Adrenal gland (tissue), 12 donors: ENCODE data around the gene FHOD3. TPM values are rescaled to one million over a fixed set of nuclear protein-coding genes. Genes with fewer than 3 reads are reported as not detected.

Experiments used
- DNase-seq, 7 donors: peaks; one replicate each; pipeline ENCODE4 v3.0.0-alpha.2; 2019 to 2020
- H3K27ac ChIP-seq, 5 donors: fragments of 200-600 bp; sonication (generic) in 4 of 5; 1 replicate in 3 of 5; 2 replicates in 2 of 5; pipeline versions ENCODE4 v1.5.1 to v1.8.0; 2016 to 2020; ENCODE audit warnings: mild to moderate bottlenecking in 1 of 5
- H3K27me3 ChIP-seq: fragments of 200-600 bp; 2 replicates; pipeline ENCODE4 v1.8.0; 2021
- H3K36me3 ChIP-seq, 2 donors: fragments of 200-600 bp; replicated peaks in 1 of 2; 1 replicate in 1 of 2; 2 replicates in 1 of 2; pipeline versions ENCODE4 v1.5.1 to v1.8.0; 2018 to 2022
- H3K4me1 ChIP-seq, 2 donors: fragments of 200-600 bp; replicated peaks in 1 of 2; 1 replicate in 1 of 2; 2 replicates in 1 of 2; pipeline versions ENCODE4 v1.5.1 to v1.8.0; 2018 to 2021
- H3K4me3 ChIP-seq, 4 donors: fragments of 200-600 bp; sonication (generic) in 3 of 4; one replicate each; pipeline ENCODE4 v1.5.1; 2016 to 2018
- H3K9me3 ChIP-seq, 3 donors: fragments of 200-600 bp; sonication (generic) in 1 of 3; replicated peaks in 1 of 3; 1 replicate in 2 of 3; 2 replicates in 1 of 3; pipeline versions ENCODE4 v1.5.1 to v1.8.0; 2016 to 2021
- POLR2A ChIP-seq, 2 donors: fragments of 450-650 bp; IDR thresholded peaks; one replicate each; pipeline ENCODE4 v1.6.1; 2017; ENCODE audit warnings: antibody characterized with exemption in 2 of 2, mild to moderate bottlenecking in 2 of 2, moderate library complexity in 1 of 2
- whole genome bisulfite sequencing, 4 donors: extraction: QIAGEN DNeasy Blood & Tissue Kit in 2 of 4; methylation state at CpG; one replicate each; pipeline versions ENCODE4 v1.1.5 to v1.1.7; 2013 to 2017; 5-methylcytosine and 5-hydroxymethylcytosine counted together
- intact Hi-C, 2 donors: fragments of 100-400 bp; cut with DNase I; formaldehyde crosslinking; loops; one replicate each; pipeline versions ENCODE4 v1.14.1 to v1.15.0; 2022 to 2023
- polyA plus RNA-seq, 3 donors: library from polyadenylated mRNA; stranded (reverse); fragments of 200-250 nt in 2 of 3; fragments of 350-450 nt in 1 of 3; fragmentation: Illumina TruSeq in 1 of 3; extraction: RNeasy Lipid Tissue Mini Kit (QIAGEN cat#74804) in 1 of 3; gene quantifications; one replicate each; pipeline ENCODE4 v1.2.3, GENCODE V29; 2013 to 2014
- total RNA-seq, 9 donors: library from RNA; depleted of rRNA in 4 of 9; stranded (reverse); fragments of >200 nt in 4 of 9; fragments of 120-200 nt in 1 of 9; fragmentation: NEBNext Ultra II Directional in 1 of 9; extraction: Animal tissue kit (Norgen Biotek cat#: 25700) in 1 of 9; gene quantifications; one replicate each; pipeline versions ENCODE4 v1.1.0 to v1.2.4, GENCODE V29; 2013 to 2023
- TF ChIP-seq, protein P1 (sequence below), 6 experiments: fragments of 450-650 bp in 4 of 6; fragments of 200-600 bp in 2 of 6; sonication (generic) in 1 of 6; IDR thresholded peaks; 1 replicate in 5 of 6; 2 replicates in 1 of 6; pipeline versions ENCODE4 v1.5.1 to v1.8.0; 2016 to 2021; ENCODE audit warnings: antibody characterized with exemption in 6 of 6, mild to moderate bottlenecking in 2 of 6, moderate library complexity in 1 of 6
- donor health status: healthy with polysubstance abuse.
- donor health status: Bipolar disorder and iron deficiency.
- donor health status: DM: yes; HTN: yes; CAD: no.
- donor health status: DM: no; HTN: no; CAD: no.
- donor health status: DM: no; HTN: no; CAD: no.
- donor health status: DM: yes; HTN: yes; CAD: no.

The FHOD3 gene
- total and polyA plus RNA-seq, 12 donors, result 17.5 to 87.9 (median 48.5) TPM

DNA sequence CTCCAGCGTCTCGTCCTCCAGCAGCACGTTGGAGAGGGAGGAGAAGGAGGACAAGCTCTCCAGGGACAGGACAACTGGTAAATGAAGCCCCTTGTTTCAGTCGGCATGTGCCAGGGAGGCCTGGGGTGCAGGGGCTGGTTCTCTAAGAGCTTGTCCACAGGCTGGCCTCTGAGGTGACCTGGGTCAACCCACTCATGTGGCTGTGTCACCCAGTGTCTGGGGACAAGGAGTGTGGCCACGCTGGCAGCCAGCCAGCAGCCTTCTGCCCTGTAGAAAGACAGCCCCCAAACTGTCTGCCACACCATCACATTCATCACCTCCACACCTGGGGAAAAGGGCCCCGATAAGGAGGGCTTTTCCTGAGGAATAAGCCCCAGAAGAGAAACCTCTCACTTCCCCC, 411.8 kb downstream of the FHOD3 start:
- Histone ChIP-seq H3K36me3 (no peaks in the 10 kb centered on the region), H3K9me3 (no peaks in the 10 kb centered on the region), H3K27ac (peak overlapping the region in 1 of 5 donors; percentile 11), H3K4me1 (peaks cover 9 to 13% of the 10 kb centered on the region in 2 donors), H3K27me3 (no peaks in the 10 kb centered on the region), H3K4me3 (no peak overlapping the region)
- no peak for DNase-seq
- 77 to 98% (median 88%) methylated on average over 5 to 6 of the region's 6 CpGs for WGBS, 4 donors
- TF ChIP-seq, protein P1, sequence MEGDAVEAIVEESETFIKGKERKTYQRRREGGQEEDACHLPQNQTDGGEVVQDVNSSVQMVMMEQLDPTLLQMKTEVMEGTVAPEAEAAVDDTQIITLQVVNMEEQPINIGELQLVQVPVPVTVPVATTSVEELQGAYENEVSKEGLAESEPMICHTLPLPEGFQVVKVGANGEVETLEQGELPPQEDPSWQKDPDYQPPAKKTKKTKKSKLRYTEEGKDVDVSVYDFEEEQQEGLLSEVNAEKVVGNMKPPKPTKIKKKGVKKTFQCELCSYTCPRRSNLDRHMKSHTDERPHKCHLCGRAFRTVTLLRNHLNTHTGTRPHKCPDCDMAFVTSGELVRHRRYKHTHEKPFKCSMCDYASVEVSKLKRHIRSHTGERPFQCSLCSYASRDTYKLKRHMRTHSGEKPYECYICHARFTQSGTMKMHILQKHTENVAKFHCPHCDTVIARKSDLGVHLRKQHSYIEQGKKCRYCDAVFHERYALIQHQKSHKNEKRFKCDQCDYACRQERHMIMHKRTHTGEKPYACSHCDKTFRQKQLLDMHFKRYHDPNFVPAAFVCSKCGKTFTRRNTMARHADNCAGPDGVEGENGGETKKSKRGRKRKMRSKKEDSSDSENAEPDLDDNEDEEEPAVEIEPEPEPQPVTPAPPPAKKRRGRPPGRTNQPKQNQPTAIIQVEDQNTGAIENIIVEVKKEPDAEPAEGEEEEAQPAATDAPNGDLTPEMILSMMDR (IDR thresholded peaks at IDR 0.05), result no peak
- TF ChIP-seq POLR2A (IDR thresholded peaks at IDR 0.05), result no peak
- intact Hi-C loops, result no loop called here

DNA sequence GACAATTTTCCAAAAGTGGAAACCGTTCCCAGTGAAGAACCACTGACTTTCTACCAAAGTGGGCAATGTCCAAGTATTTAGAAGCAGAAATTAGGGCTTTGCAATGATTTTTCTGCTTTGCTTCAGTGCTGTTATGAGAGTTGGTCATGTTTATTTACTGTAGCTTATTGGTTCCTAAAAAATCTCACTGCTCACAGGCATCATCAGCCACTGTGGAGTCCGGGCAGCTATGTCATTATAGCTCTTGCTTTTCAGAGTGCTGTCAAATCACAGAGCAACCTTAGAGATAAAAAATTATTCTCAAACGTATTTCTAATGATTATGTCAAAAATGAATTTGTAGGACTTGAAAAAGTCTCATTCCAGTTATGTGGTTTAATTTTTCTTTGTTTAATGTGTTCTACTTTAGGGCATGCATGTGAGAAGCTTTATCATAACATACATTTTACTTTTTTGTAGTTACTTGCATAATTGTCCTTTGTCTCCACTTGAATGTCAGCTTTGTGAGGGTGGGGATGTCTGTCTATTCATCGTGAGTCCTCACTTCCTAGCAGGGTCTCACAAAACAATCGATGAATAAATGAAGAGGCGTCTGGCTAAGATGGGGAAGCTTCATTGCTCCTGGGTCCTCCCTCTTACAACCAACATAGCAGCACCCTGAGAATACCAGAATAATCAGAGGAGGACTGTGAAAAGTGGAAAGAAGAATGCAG, 413.7 kb downstream of the FHOD3 start:
- Histone ChIP-seq H3K9me3 (no peaks in the 10 kb centered on the region), H3K4me3 (no peak overlapping the region), H3K27ac (peak overlapping the region in 3 of 5 donors; percentile 38 to 82 (median 47)), H3K27me3 (no peaks in the 10 kb centered on the region), H3K4me1 (peaks cover 9 to 13% of the 10 kb centered on the region in 2 donors), H3K36me3 (no peaks in the 10 kb centered on the region)
- DNase-seq, result peak in 1 of 7 donors; percentile 44
- TF ChIP-seq, protein P1 (IDR thresholded peaks at IDR 0.05), result no peak
- TF ChIP-seq POLR2A (IDR thresholded peaks at IDR 0.05), result no peak
- intact Hi-C loops, result no loop called here
- WGBS, 4 donors, result 66 to 75% (median 69%) methylated on average over 6 of the region's 6 CpGs

DNA sequence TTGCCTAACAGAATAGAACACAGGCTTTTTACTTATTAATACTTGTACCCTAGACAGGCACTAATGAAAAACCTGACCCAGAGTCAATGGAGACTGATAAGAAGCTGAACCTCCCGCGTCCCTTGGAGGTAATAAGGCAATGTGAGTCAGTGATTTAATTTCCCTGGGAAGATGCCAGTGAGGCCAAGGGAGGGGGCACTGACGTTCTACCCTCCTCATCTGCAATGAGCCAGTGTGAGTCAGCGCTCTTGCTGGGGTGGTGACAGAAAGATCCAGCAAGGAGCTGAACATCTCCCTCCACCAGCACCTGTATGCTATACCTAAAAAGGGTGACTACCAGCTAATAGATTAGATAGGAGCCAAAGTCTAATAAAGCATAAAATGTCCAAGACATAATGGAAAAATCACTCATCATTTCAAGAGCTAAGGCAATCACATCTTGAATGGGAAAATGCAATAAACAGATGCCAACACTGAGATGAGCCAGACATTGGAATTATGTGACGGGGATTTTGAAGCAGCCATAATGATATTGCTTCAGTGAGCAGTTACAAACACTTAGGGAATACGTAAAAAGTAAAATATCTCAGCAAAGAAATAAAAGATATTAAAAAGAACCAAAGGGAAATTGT, 414.4 kb downstream of the FHOD3 start:
- Histone ChIP-seq H3K27me3 (no peaks in the 10 kb centered on the region), H3K4me3 (no peak overlapping the region), H3K4me1 (peaks cover 9 to 10% of the 10 kb centered on the region in 2 donors), H3K27ac (peak overlapping the region in 3 of 5 donors; percentile 29 to 82 (median 38)), H3K36me3 (no peaks in the 10 kb centered on the region), H3K9me3 (no peaks in the 10 kb centered on the region)
- intact Hi-C loops, result no loop called here
- TF ChIP-seq, protein P1 (IDR thresholded peaks at IDR 0.05), result no peak
- peak in 1 of 2 donors; percentile 21 for TF ChIP-seq POLR2A (IDR thresholded peaks at IDR 0.05)
- 34 to 41% (median 36%) methylated on average over 6 of the region's 6 CpGs for WGBS, 4 donors
- peak; percentile 89 to 97 (median 91) for DNase-seq

DNA sequence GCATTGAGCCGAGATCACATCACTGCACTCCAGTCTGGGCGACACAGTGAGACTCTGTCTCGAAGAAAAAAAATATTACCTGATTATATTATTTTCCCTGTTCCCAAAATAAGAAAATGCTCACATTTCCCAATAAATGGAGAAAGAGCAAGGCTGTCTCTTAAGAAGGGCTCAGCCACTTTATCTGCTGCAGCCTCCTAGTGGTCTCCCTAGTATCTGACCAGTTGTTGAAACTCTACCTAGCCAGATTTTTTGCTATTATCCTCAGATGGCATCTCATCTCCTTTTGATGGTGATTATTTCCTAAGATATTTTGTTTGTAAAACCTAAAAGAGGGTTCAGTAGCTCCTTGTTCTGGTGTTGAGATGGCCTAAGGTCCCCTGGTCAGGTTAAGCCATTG, 417.0 kb downstream of the FHOD3 start:
- Histone ChIP-seq H3K4me3 (no peak overlapping the region), H3K27me3 (no peaks in the 10 kb centered on the region), H3K36me3 (no peaks in the 10 kb centered on the region), H3K27ac (no peak overlapping the region), H3K9me3 (no peaks in the 10 kb centered on the region), H3K4me1 (peaks cover 7 to 10% of the 10 kb centered on the region in 2 donors)
- 94 to 98% (median 97%) methylated on average over 3 of the region's 3 CpGs for WGBS, 4 donors
- intact Hi-C loops, result no loop called here
- no peak for DNase-seq
- no peak for TF ChIP-seq POLR2A (IDR thresholded peaks at IDR 0.05)
- TF ChIP-seq, protein P1 (IDR thresholded peaks at IDR 0.05), result no peak
